CD4-positive, alpha-beta T cell treated with Interleukin-1 beta for 1 hour (primary cell): ENCODE data around the gene DENND5B.
"Not testable (repeated sequence)": the region's sequence is repeated elsewhere in the genome, so short reads cannot be mapped to it uniquely, and the experiment has no call there.

Experiments used
- DNase-seq, 2 donors: peaks; one replicate each; pipeline ENCODE4 v3.0.0-alpha.2; 2020 to 2022

The DENND5B gene

DNA sequence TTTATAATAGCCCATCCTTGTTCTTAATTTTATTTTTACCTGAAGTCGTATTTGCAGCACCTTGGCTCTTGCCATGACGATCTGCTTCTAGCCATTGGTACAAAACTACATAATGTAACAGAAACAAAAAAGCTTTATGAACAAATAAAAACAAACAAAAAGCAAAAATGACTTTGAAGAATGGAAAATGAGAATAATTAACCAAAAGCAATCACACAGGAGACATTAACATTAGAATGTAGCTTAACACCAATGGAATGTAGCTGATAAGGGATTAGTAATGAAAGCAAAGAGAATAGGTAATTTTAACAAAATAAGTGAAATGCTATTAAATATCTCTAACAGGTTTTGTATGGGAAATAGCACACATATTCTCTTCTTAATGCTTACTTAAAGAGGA lies 91.4 kb downstream of the DENND5B start:
- no peak for DNase-seq

- no peak for DNase-seq
Measured at GRCh38 chr12:31498424-31498823, 92.5 kb downstream of the DENND5B start.

DNA sequence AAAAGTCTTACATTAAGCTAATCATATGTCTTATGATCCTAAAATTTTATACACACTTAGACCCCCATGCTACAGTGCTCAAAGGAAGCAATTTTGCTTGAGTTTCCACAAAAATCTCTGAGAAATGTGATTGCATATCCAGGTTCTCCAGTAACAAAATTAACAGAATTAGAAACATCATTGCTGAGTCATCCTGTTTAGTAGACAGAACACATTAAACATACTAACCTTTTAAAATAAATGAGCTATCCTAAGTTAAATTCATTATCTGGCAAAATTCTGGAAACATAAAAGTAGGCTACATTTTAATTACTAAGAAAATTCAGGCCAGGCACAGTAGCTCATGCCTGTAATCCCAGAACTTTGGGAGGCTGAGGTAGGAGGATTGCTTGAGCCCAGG lies 94.7 kb downstream of the DENND5B start:
- no peak for DNase-seq

- no peak for DNase-seq
Measured at GRCh38 chr12:31494455-31494854, 96.5 kb downstream of the DENND5B start.

DNA sequence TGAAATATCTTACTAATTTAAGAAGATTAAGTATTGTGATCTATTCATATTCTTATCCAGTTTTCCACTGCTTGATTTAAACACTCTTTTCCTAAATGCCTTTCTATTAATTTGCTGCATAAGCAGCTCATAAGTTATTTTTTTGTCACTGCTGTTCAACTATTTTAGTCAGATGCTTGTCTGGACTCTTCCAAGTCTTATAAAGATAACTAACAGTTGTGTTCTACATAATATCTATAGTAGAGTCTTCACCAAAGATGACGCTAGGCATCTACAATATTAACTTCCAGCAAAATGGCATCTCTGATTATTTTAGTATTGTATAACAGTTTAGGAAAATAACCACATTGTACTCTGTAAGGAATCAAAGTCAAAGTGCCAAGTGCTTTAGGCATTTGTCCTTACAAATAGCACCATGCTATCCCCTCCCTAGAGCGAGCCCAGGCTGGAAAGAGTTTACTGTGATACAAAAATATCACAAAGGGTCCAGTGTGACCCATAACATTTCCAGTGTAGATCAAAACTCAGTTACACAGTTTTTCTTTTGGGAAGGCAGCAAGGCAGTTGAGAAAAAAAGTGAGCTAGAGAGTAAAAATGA lies 98.2 kb downstream of the DENND5B start:
- DNase-seq: no peak

DNA sequence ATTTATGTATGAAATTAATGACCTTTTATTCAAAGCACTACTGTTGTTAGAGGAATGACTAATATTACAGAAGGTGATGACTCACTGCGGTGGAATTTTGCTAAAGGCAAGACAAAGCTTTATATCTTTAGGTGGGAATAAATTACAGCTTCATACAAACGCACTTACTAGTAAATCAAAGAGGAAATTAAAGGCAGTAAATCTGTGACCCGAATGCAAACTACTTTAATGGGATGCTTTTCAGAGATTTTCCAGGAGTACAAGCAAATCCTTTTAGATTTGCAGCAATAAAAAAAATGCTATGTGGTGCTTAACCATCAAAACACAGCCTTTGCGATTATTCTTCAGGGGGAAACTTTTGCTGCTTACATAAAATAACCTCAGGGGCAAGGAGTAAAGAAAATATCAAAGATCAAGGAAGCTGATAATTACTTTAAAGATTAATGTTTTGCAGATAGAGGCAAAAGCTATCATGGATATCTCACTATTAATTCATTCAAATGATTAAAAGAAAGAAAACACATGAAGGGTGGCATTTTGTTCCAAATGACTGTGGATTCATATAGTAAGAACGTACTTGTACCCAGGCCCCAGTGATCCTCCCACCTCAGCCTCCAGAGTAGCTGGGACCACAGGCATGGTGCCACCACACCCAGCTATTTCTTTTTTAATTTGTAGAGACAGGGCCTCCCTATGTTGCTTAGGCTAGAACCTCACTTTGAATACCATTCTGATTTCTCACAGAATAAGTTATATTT lies 98.9 kb downstream of the DENND5B start:
- no peak for DNase-seq

DNA sequence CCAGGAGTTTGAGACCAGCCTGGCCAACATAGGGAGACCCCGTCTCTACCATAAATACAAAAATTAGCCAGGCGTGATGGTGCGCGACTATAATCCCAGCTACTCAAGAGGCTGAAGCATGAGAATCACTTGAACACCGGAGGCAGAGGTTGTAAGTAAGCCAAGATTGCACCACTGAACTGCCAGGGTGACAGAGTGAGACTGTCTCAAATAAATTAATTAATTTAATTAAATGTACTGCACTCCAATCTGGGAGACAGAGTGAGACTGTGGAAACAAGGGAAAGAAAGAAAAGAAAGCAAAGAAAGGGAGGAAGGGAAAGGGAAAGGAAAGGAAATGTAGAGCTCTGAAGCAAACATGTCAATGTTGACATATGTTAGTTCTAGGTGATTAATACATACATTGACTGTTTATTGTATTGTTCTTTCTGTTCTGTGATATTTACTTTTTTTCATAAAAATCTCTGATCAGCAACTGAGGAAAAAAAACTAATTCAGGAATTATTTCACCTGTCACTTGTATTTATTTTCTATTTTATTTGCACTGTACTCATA lies 99.6 kb downstream of the DENND5B start:
- DNase-seq: no peak

GRCh38 chr12:31488737-31489338 lies 102.1 kb downstream of the DENND5B start:
- no peak for DNase-seq

DNA sequence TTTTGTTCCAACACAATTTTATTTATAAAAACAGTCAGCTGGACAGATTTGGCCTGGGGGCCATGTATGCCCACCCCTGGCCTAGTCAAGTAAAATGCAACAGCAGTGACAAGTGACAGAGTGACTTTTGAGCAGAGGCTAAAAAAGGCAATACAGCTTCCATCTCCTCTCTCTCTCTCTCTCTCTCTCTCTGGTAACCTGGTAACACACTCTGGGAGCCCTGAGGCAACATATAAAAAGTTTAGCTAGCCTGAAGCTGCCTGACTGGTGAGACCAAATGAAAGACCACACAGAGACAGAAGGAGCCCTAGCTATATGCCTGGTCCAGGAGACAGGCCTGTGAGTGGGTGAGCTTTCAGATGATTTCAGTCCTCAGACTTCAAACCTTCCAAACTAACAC lies 105.4 kb downstream of the DENND5B start:
- no peak for DNase-seq

- DNase-seq: no peak
Measured at GRCh38 chr12:31482816-31483215, 108.1 kb downstream of the DENND5B start.

GRCh38 chr12:31481415-31481814 lies 109.5 kb downstream of the DENND5B start:
- DNase-seq: no peak

- no peak for DNase-seq
Measured at GRCh38 chr12:31479516-31480210, 111.3 kb downstream of the DENND5B start.

- no peak for DNase-seq
Measured at GRCh38 chr12:31478898-31479297, 112.0 kb downstream of the DENND5B start.

- DNase-seq: no peak
Measured at GRCh38 chr12:31478425-31478824, 112.5 kb downstream of the DENND5B start.

DNA sequence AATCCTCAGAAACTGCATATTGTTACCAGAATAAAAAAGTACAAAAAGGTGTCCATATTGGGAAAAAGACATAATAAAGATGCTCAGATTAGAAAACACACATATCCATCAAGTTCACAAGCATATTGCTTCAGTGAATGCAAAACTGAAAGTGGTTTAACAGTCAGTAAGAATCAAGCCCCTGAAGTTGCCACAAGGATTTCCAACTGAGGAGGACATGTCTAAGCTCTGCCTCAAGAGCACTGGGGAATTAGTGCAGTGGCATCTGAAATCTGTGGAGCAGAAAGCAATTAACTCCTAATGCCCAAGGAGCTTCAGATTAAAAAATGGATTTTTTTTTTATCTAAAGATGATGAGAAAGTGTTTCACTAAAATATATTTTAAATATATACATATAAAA lies 113.2 kb downstream of the DENND5B start:
- DNase-seq: no peak

DNA sequence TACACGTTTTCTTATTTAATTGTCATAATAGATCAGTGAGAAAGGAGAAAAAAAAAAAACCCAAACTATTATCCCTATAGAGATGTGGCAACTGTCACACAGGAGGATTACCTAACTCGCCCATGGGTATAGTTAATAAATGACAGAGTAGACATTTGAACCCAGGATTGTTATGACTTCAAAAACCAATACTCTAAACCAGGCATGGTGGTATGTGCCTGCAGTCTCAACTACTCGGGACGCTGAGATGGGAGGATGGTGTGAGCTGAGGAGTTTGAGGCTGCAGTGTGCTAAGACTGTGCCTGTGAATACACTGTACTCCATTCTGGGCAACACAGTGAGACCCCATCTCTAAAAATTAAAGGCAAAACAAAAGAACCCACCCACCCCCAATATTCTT lies 114.5 kb downstream of the DENND5B start:
- no peak for DNase-seq

DNA sequence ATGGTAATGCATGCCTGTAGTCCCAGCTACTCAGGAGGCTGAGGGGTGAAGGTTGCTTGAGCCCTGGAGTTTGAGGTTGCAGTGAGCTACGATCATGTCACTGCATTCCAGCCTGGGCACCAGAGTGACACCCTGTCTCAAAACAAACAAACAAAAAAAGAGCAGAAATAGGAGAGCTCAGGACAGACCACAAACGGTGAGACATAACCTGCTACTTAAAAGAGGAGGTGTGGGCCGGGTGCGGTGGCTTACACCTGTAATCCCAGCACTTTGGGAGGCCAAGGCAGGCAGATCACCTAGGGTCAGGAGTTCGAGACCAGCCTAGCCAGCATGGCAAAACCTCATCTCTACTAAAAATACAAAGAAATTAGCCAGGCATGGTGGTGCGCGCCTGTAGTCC lies 115.3 kb downstream of the DENND5B start:
- not testable (repeated sequence) for DNase-seq

GRCh38 chr12:31474751-31475150 lies 116.2 kb downstream of the DENND5B start:
- DNase-seq: no peak

DNA sequence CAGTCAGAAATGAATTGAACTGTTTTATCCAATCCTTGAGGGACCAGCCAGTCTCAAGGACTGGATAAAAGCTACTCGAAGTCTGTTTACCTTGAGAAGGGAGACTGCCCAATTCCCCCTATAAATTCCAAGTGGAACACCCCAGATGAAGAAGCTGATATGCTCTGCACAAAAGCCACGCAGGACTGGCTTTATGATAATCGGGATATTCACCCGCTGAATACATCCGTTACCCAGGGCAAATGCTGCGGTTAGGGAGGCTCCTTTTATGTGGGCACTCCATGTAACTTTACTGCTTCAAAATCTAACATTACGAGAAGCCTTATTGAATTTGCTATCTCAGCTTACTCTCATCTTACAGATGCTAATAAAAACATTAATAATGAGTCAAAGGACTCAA lies 119.1 kb downstream of the DENND5B start:
- DNase-seq: no peak

DNA sequence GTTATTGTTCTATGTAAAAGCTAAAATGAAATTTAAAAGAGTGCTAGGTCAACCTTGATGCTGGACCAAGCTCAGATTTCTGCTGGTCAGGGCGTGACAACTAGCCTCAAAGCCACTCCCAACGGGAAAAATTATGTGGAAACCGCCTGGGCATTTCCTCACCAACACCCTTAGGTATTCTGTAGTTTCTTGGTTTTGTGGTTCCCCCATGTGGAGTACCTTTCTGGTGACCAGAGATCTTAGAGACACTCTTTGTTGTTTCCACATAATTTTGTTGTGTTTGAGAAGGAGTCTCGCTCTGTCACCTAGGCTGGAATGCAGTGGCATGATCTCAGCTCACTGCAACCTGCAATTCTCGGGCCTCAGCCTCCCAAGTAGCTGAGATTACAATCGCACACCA lies 119.9 kb downstream of the DENND5B start:
- DNase-seq: no peak

- no peak for DNase-seq
Measured at GRCh38 chr12:31470459-31470858, 120.5 kb downstream of the DENND5B start.

DNA sequence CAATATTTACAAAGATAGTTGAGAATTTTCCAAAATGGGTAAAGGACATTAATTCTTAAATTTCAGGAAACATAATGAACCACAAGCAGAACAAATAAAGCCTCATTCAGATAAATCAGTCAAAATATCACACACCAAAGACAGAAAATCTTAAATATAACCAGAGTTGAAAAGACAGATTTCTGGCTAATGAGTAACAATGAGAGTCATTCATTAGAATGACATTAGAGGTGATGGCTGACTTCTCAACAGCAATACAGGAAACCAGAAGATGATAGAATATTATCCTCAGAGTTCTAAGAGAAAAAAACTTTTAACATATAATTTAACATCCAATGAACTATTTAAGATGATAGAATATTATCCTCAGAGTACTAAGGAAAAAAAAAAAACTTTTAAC lies 124.2 kb downstream of the DENND5B start:
- DNase-seq: no peak

GRCh38 chr12:31465002-31465401 lies 125.9 kb downstream of the DENND5B start:
- no peak for DNase-seq

DNA sequence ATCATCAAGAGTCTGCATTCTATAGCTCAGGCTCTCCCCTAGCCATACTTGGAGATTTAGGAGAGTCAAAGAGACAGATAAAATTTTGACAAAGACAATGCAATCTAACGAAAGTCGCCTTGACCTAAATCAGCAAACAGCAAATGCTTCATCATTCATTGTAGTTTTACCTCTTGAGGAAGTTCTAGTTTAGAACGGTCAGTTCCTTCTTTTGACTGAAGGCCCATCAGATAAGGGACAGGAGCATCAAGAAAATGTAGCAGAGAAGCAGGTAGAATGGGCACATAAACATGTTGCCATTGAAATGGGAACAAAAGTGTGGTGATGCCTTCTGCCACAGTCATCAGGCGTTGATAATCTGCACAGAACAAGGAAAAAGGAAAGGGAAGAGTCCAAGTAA lies 130.9 kb downstream of the DENND5B start:
- DNase-seq: no peak
